Ascending aorta (tissue), 2 donors: ENCODE data around the gene KCNG2. TPM values are rescaled to one million over a fixed set of nuclear protein-coding genes. Genes with fewer than 3 reads are reported as not detected.

ENCODE experiments used
- DNase-seq, 2 donors: peaks; one replicate each; pipeline ENCODE4 v3.0.0-alpha.2; 2019; ENCODE audit warnings: low spot score in 2 of 2
- H3K27ac ChIP-seq, 2 donors: fragments of 200-600 bp; sonication (generic); one replicate each; pipeline ENCODE4 v1.5.1; 2016 to 2017; ENCODE audit warnings: mild to moderate bottlenecking in 1 of 2
- H3K27me3 ChIP-seq: fragments of 200-600 bp; sonication (generic); one replicate; pipeline ENCODE4 v1.5.1; 2017
- H3K36me3 ChIP-seq, 2 donors: fragments of 200-600 bp; sonication (generic); one replicate each; pipeline ENCODE4 v1.5.1; 2016
- H3K4me1 ChIP-seq, 2 donors: fragments of 200-600 bp; sonication (generic); one replicate each; pipeline ENCODE4 v1.5.1; 2016 to 2017; ENCODE audit warnings: mild to moderate bottlenecking in 1 of 2
- H3K4me3 ChIP-seq, 2 donors: fragments of 200-600 bp; sonication (generic); one replicate each; pipeline ENCODE4 v1.5.1; 2016 to 2017; ENCODE audit warnings: mild to moderate bottlenecking in 1 of 2
- H3K9me3 ChIP-seq, 2 donors: fragments of 200-600 bp; sonication (generic); one replicate each; pipeline ENCODE4 v1.5.1; 2016
- CTCF ChIP-seq, 3 experiments: fragments of 200-600 bp in 2 of 3; fragments of 450-650 bp in 1 of 3; sonication (generic) in 2 of 3; IDR thresholded peaks; one replicate each; pipeline ENCODE4 v1.5.1; 2016 to 2019; ENCODE audit warnings: antibody characterized with exemption in 3 of 3, mild to moderate bottlenecking in 1 of 3, moderate library complexity in 1 of 3
- intact Hi-C: fragments of 100-400 bp; cut with DNase I; formaldehyde crosslinking; loops from one replicate; pipeline ENCODE4 v1.15.1; 2023
- total RNA-seq: library from RNA; depleted of rRNA; stranded (reverse); fragments of >200 nt; gene quantifications from one replicate; pipeline ENCODE4 v1.1.0, GENCODE V29; 2016

Gene KCNG2
- total RNA-seq, 1 donor from 2014 or later: not detected

GRCh38 chr18:79918615-79919011, 120.9 kb downstream of the KCNG2 start:
- H3K36me3 ChIP-seq: peaks cover 32 to 66% of the 10 kb centered on the region in 2 donors
- peak in 1 of 2 donors; percentile 50 for DNase-seq

GRCh38 chr18:79919089-79919488, 121.4 kb downstream of the KCNG2 start:
- Histone ChIP-seq H3K4me1 (no peaks in the 10 kb centered on the region), H3K27ac (no peak overlapping the region), H3K9me3 (no peaks in the 10 kb centered on the region), H3K27me3 (no peaks in the 10 kb centered on the region), H3K4me3 (no peak overlapping the region), H3K36me3 (peaks cover 30 to 66% of the 10 kb centered on the region in 2 donors)
- peak in 1 of 2 donors; percentile 55 for DNase-seq
- intact Hi-C loops: no loop called here
- no peak for TF ChIP-seq CTCF (IDR thresholded peaks at IDR 0.05)

More at GRCh38 chr18:79918615-79919011, 120.9 kb downstream of the KCNG2 start:
- no peak overlapping the region for H3K4me3 ChIP-seq
- no peaks in the 10 kb centered on the region for H3K4me1 ChIP-seq
- no peak overlapping the region for H3K27ac ChIP-seq
- intact Hi-C loops: no loop called here
- no peaks in the 10 kb centered on the region for H3K9me3 ChIP-seq
- H3K27me3 ChIP-seq: no peaks in the 10 kb centered on the region
- no peak for TF ChIP-seq CTCF (IDR thresholded peaks at IDR 0.05)

GRCh38 chr18:79921984-79922965, 124.5 kb downstream of the KCNG2 start:
- Histone ChIP-seq H3K36me3 (peaks cover 9 to 40% of the 10 kb centered on the region in 2 donors), H3K27me3 (no peaks in the 10 kb centered on the region), H3K4me3 (no peak overlapping the region), H3K27ac (no peak overlapping the region), H3K4me1 (no peaks in the 10 kb centered on the region), H3K9me3 (no peaks in the 10 kb centered on the region)
- intact Hi-C loops: no loop called here
- DNase-seq: peak in 1 of 2 donors; percentile 40
- no peak for TF ChIP-seq CTCF (IDR thresholded peaks at IDR 0.05)

- intact Hi-C loops: no loop called here
- no peaks in the 10 kb centered on the region for H3K27me3 ChIP-seq
- DNase-seq: peak in 1 of 2 donors; percentile 59
These were observed 125.3 kb downstream of the KCNG2 start for GRCh38 chr18:79922971-79923411.

More at GRCh38 chr18:79922971-79923411, 125.3 kb downstream of the KCNG2 start:
- Histone ChIP-seq H3K4me3 (no peak overlapping the region), H3K4me1 (no peaks in the 10 kb centered on the region), H3K27ac (no peak overlapping the region), H3K36me3 (peaks cover 14 to 35% of the 10 kb centered on the region in 2 donors), H3K9me3 (no peaks in the 10 kb centered on the region)
- no peak for TF ChIP-seq CTCF (IDR thresholded peaks at IDR 0.05)
